ENCODE data around the gene CHRNB1. TPM values are rescaled to one million over a fixed set of nuclear protein-coding genes. Genes with fewer than 3 reads are reported as not detected.

CHRNB1 gene
- total and polyA plus RNA-seq, 2 of the 8 experiments (the other 6 are each of a cell fraction or from before 2014, with no cell fraction given), result 14.1 to 28.2 TPM

DNA sequence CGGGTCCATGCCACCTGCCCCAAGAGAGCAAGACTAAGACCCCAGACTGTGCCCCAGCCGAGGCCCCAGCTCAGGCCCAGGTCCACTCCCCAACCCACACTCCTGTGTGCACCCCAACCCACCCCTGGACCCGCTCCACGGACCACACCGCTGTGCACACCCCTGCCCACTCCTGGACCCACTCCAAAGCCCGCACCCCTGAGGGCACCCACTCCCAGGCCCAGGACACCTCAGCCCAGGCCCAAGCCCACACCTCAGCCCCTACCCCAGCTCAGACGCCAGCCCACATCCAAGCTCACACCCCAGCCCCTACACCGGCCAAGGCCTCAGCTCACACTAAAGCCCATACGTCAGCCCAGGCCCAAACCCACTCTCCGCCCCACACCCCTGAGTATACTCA is 15.1 kb upstream of the CHRNB1 start:
- H2BK20ac ChIP-seq (ENCODE audit: low read length), result no peak overlapping the region
- H3K4ac ChIP-seq (replicated peaks; ENCODE audit: insufficient read length, low read depth, low read length), result no peak overlapping the region
- no peaks in the 10 kb centered on the region; a peak in 1 of 7 replicates for H3K4me1 ChIP-seq (replicated peaks in 1 of 4; ENCODE audit: control insufficient read depth in 3 of 4, insufficient read depth in 4 of 4, low read length in 3 of 4)
- 89% methylated on average over 9 of the region's 10 CpGs; no CpG with 5 or more reads in 1 of the 2 experiments for WGBS, 2 experiments (ENCODE audit: extremely low coverage in 1 of 2, insufficient coverage in 1 of 2, insufficient read length in 1 of 2, insufficient replicate concordance in 2 of 2, low coverage in 1 of 2, low lambda C conversion rate in 2 of 2, missing lambda C conversion rate in 1 of 2)
- no peak overlapping the region for H3K14ac ChIP-seq (ENCODE audit: insufficient read length)
- DNase-seq (ENCODE audit: low read depth in 1 of 2, low spot score in 2 of 2) (no peak), FAIRE-seq (no peak)
- H3K27me3 ChIP-seq (replicated peaks in 1 of 4; ENCODE audit: control insufficient read depth in 3 of 4, extremely low read depth in 1 of 4, insufficient read depth in 3 of 4, low read length in 3 of 4), result no peaks in the 10 kb centered on the region; a peak in 1 of 7 replicates
- no peak overlapping the region for H2BK120ac ChIP-seq (replicated peaks; ENCODE audit: low read depth, low read length)
- no peaks in the 10 kb centered on the region for H3K79me1 ChIP-seq (ENCODE audit: low read depth, low read length)
- peaks cover 0 to 3% of the 10 kb centered on the region in 2 experiments for H4K20me1 ChIP-seq (replicated peaks in 1 of 2; ENCODE audit: control insufficient read depth in 1 of 2, insufficient read depth in 2 of 2, low read length in 2 of 2)
- no peak overlapping the region for H3K18ac ChIP-seq (ENCODE audit: extremely low read depth, low read length)
- no peak overlapping the region for H4K91ac ChIP-seq (replicated peaks; ENCODE audit: insufficient read length, low read length)
- H3K36me3 ChIP-seq (ENCODE audit: control insufficient read depth in 2 of 4, insufficient read depth in 4 of 4, low read length in 3 of 4), result no peaks in the 10 kb centered on the region
- H4K8ac ChIP-seq (ENCODE audit: extremely low read depth, insufficient read depth, low read length), result no peak overlapping the region
- H3K23ac ChIP-seq (ENCODE audit: insufficient read length), result no peak overlapping the region
- H3K4me2 ChIP-seq (ENCODE audit: insufficient read depth in 1 of 2, low read depth in 2 of 2, low read length in 2 of 2), result no peak overlapping the region
- ChIA-PET CTCF (ENCODE audit: partially characterized antibody) (interaction anchor here (0.7 to 1.0 kb wide), 2 partner anchors 81 to 258 kb away, joined by 3 read pairs; partner anchors contain the start of gene TP53), POLR2A (ENCODE audit: partially characterized antibody) (interaction anchor here (0.7 to 1.3 kb wide), 3 partner anchors 9 to 21 kb away, joined by 3 to 4 read pairs (median 4); partner anchors contain the start of gene FGF11)
- no peak overlapping the region for H2AK5ac ChIP-seq (ENCODE audit: low read depth, low read length)
- no peak overlapping the region for H3K27ac ChIP-seq (ENCODE audit: low read depth, low read length)
- no peak overlapping the region for H2BK5ac ChIP-seq (ENCODE audit: low read depth, low read length)
- no peak overlapping the region for H2BK15ac ChIP-seq (ENCODE audit: low read length)
- H3K9me3 ChIP-seq (ENCODE audit: insufficient read depth in 2 of 2, low read depth in 1 of 2, low read length in 1 of 2), result no peaks in the 10 kb centered on the region
- no peak overlapping the region for H3K56ac ChIP-seq (replicated peaks; ENCODE audit: insufficient read length, low read depth, low read length)
- H2AFZ ChIP-seq (ENCODE audit: low read length), result no peak overlapping the region
- H3K9ac ChIP-seq (replicated peaks in 1 of 4; ENCODE audit: extremely low read depth in 1 of 4, low read depth in 3 of 4, low read length in 3 of 4), result no peak overlapping the region
- no peak overlapping the region for H3K4me3 ChIP-seq (ENCODE audit: extremely low read depth in 1 of 4, insufficient read depth in 2 of 4, low read depth in 3 of 4, low read length in 4 of 4)
- no peak overlapping the region for H2BK12ac ChIP-seq (ENCODE audit: low read depth, low read length)
- no peaks in the 10 kb centered on the region for H3K79me2 ChIP-seq (ENCODE audit: control insufficient read depth in 1 of 2, insufficient read depth in 2 of 2, low read length in 2 of 2)
- H3K23me2 ChIP-seq (ENCODE audit: low read depth, low read length), result no peaks in the 10 kb centered on the region
- H4K5ac ChIP-seq (ENCODE audit: insufficient read length, low read depth, low read length), result no peak overlapping the region
- no peak for TF ChIP-seq ASH2L (IDR thresholded peaks at IDR 0.05; ENCODE audit: low read length)
- TF ChIP-seq RFX5 (IDR thresholded peaks at IDR 0.05; ENCODE audit: borderline replicate concordance, low read depth, low read length), result no peak
- no peak for TF ChIP-seq EP300 (IDR thresholded peaks at IDR 0.05; ENCODE audit: borderline replicate concordance in 1 of 2, low read depth in 2 of 2, low read length in 2 of 2)
- TF ChIP-seq CBX5 (IDR thresholded peaks at IDR 0.05; ENCODE audit: low read depth, low read length), result no peak
- no peak for TF ChIP-seq SRF (IDR thresholded peaks at IDR 0.05; ENCODE audit: low read depth, low read length)
- TF ChIP-seq KDM5A (IDR thresholded peaks at IDR 0.05; ENCODE audit: low read length), result no peak
- TF ChIP-seq RNF2 (IDR thresholded peaks at IDR 0.05; ENCODE audit: borderline replicate concordance, low read depth, low read length, missing control alignments, poor library complexity, severe bottlenecking), result no peak
- TF ChIP-seq, protein P1, sequence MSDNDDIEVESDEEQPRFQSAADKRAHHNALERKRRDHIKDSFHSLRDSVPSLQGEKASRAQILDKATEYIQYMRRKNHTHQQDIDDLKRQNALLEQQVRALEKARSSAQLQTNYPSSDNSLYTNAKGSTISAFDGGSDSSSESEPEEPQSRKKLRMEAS (IDR thresholded peaks at IDR 0.05), result no peak
- no peak for TF ChIP-seq SP2 (IDR thresholded peaks at IDR 0.05; ENCODE audit: low read length)
- TF ChIP-seq, protein P2, sequence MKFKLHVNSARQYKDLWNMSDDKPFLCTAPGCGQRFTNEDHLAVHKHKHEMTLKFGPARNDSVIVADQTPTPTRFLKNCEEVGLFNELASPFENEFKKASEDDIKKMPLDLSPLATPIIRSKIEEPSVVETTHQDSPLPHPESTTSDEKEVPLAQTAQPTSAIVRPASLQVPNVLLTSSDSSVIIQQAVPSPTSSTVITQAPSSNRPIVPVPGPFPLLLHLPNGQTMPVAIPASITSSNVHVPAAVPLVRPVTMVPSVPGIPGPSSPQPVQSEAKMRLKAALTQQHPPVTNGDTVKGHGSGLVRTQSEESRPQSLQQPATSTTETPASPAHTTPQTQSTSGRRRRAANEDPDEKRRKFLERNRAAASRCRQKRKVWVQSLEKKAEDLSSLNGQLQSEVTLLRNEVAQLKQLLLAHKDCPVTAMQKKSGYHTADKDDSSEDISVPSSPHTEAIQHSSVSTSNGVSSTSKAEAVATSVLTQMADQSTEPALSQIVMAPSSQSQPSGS (IDR thresholded peaks at IDR 0.05; ENCODE audit: low read length), result no peak
- TF ChIP-seq GTF2F1 (IDR thresholded peaks at IDR 0.05; ENCODE audit: borderline replicate concordance, low read depth, low read length), result no peak
- TF ChIP-seq YY1 (IDR thresholded peaks at IDR 0.05; ENCODE audit: low read depth, low read length), result no peak
